ENCODE measurements around the gene IGFLR1. TPM values are rescaled to one million over a fixed set of nuclear protein-coding genes. Genes with fewer than 3 reads are reported as not detected.
"Not testable (repeated sequence)": the region's sequence is repeated elsewhere in the genome, so short reads cannot be mapped to it uniquely, and the experiment has no call there.

IGFLR1 gene
- polyA plus RNA-seq, 4 donors = 2.6 to 4.3 (median 3.1) TPM

- DNase-seq (ENCODE audit: low read depth in 4 of 4, low spot score in 3 of 4) = no peak
These were observed 35.7 kb upstream of the IGFLR1 start for GRCh38 chr19:35777961-35778360.

- DNase-seq (ENCODE audit: low read depth in 4 of 4, low spot score in 3 of 4) = no peak
These were observed 35.0 kb upstream of the IGFLR1 start for GRCh38 chr19:35777086-35777841.

GRCh38 chr19:35776102-35776788, 34.0 kb upstream of the IGFLR1 start:
- DNase-seq (ENCODE audit: low read depth in 4 of 4, low spot score in 3 of 4) = no peak

GRCh38 chr19:35775298-35776101, 33.2 kb upstream of the IGFLR1 start, which contains the start of gene ARHGAP33:
ARHGAP33 (plus strand) TSS chr19:35775564; CDS start chr19:35775659, 95 bp downstream.
- DNase-seq (ENCODE audit: low read depth in 4 of 4, low spot score in 3 of 4) = peak; percentile 91 to 96 (median 96)

GRCh38 chr19:35775046-35775297, 32.7 kb upstream of the IGFLR1 start:
- no peak for DNase-seq (ENCODE audit: low read depth in 4 of 4, low spot score in 3 of 4)

GRCh38 chr19:35774274-35775045, 32.2 kb upstream of the IGFLR1 start:
- no peak for DNase-seq (ENCODE audit: low read depth in 4 of 4, low spot score in 3 of 4)

GRCh38 chr19:35773020-35773806, 31.0 kb upstream of the IGFLR1 start:
- no peak for DNase-seq (ENCODE audit: low read depth in 4 of 4, low spot score in 3 of 4)

GRCh38 chr19:35772362-35772761, 30.1 kb upstream of the IGFLR1 start:
- DNase-seq (ENCODE audit: low read depth in 4 of 4, low spot score in 3 of 4) = not testable (repeated sequence)

GRCh38 chr19:35768082-35768421, 25.8 kb upstream of the IGFLR1 start:
- DNase-seq (ENCODE audit: low read depth in 4 of 4, low spot score in 3 of 4) = no peak

GRCh38 chr19:35767288-35768081, 25.2 kb upstream of the IGFLR1 start:
- peak in 1 of 4 donors; percentile 56 for DNase-seq (ENCODE audit: low read depth in 4 of 4, low spot score in 3 of 4)

GRCh38 chr19:35766571-35767104, 24.4 kb upstream of the IGFLR1 start:
- no peak for DNase-seq (ENCODE audit: low read depth in 4 of 4, low spot score in 3 of 4)

GRCh38 chr19:35764432-35765315, 22.4 kb upstream of the IGFLR1 start:
- no peak for DNase-seq (ENCODE audit: low read depth in 4 of 4, low spot score in 3 of 4)

GRCh38 chr19:35760711-35761349, 18.6 kb upstream of the IGFLR1 start:
- no peak for DNase-seq (ENCODE audit: low read depth in 4 of 4, low spot score in 3 of 4)

- DNase-seq (ENCODE audit: low read depth in 4 of 4, low spot score in 3 of 4) = no peak
These were observed 17.4 kb upstream of the IGFLR1 start for GRCh38 chr19:35759697-35760096.

- DNase-seq (ENCODE audit: low read depth in 4 of 4, low spot score in 3 of 4) = peak; percentile 97 to 99 (median 98)
These were observed 15.7 kb upstream of the IGFLR1 start, which contains the start of gene PROSER3 for GRCh38 chr19:35757749-35758608. PROSER3 (plus strand) TSS chr19:35758176; CDS start chr19:35758216, 40 bp downstream.

GRCh38 chr19:35757231-35757748, 15.0 kb upstream of the IGFLR1 start:
- no peak for DNase-seq (ENCODE audit: low read depth in 4 of 4, low spot score in 3 of 4)
